GM23248 (cell line): ENCODE measurements around the gene MIOX.

Experiments
- EZH2 ChIP-seq: fragments of 200-600 bp; sonication (generic); IDR thresholded peaks from 2 replicates; pipeline ENCODE4 v1.6.1; 2018; ENCODE audit warnings: antibody characterized with exemption, mild to moderate bottlenecking; ENCODE audit not compliant: insufficient read depth, poor library complexity, severe bottlenecking
- EZH2phosphoT487 ChIP-seq: fragments of 200-600 bp; sonication (generic); IDR thresholded peaks from 2 replicates; pipeline ENCODE4 v1.6.1; 2018; ENCODE audit warnings: antibody characterized with exemption, moderate library complexity, mild to moderate bottlenecking, low read depth; ENCODE audit not compliant: insufficient read depth

DNA sequence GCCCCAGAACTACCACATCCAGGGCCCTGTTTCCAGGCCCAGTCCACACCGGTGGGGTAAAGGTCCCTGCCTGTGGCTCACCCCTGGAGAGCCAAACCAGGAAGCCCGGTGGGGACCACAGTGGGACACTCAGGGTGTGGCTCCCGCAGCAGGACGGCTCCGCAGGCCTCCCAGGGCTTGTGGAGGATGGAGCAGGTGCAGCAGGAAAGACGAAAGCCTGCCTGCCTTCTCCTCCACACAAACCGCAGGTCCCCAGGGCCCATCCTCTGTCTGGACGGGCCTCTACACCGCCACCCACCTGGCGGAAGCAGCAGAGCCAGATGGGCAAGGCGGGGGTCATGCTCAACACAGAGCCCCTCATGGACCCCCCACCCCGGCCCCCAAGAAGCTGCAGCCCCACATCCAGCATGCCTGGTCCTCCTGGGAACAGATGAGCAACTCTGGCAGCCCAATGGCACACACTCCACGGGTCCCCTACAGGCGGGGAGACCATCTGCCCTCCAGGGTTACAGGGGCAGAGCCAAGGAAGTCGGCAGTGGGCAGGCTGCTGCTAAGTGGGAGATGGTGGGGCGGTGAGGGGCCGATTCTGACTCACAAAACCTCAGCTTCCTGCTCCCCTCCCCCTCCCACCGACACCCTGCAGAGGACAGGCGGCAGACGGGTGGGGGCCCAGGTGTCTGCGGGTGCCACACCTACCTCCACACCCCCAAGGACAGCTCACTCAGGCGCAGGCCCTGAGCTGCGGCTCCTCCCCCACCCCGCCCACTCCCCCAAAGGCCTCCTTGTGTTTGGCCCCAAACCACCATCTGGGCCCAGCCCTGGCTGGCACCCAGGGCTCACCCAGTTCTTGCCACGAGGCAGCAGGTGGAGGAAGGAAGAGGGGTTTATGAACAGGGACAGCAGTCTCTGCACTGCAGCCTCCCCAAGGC lies 17.0 kb upstream of the MIOX start:
- TF ChIP-seq EZH2 = no peak
- no peak for TF ChIP-seq EZH2phosphoT487
